Keratinocyte (primary cell): Measurements from ENCODE around the gene TREML1. TPM values are rescaled to one million over a fixed set of nuclear protein-coding genes. Genes with fewer than 3 reads are reported as not detected.

Experiments
- DNase-seq: peaks from one replicate; pipeline ENCODE4 v3.0.0-alpha.2; 2011; ENCODE audit warnings: low read depth, missing footprints, low spot score
- FAIRE-seq: peaks from 2 replicates; lab custom pipeline; 2011; peaks lifted over from hg19 to GRCh38; lab: Jason Lieb, UNC
- H2AFZ ChIP-seq: 2 replicates; pipeline ENCODE4 v1.6.0; 2012; ENCODE audit warnings: low read length, control low read depth, inconsistent platforms; ENCODE audit not compliant: control insufficient read depth
- H3K27ac ChIP-seq: 2 replicates; pipeline ENCODE4 v1.5.1; 2011; ENCODE audit warnings: low read length; ENCODE audit not compliant: control insufficient read depth, insufficient read depth
- H3K27me3 ChIP-seq: 3 replicates; pipeline ENCODE4 v1.6.0; 2011; ENCODE audit warnings: low read length; ENCODE audit not compliant: control insufficient read depth, insufficient read depth; ENCODE audit errors: extremely low read depth
- H3K36me3 ChIP-seq, 2 experiments: 2 replicates in 1 of 2; 3 replicates in 1 of 2; pipeline ENCODE4 v1.5.1; 2011; ENCODE audit warnings: low read length in 2 of 2, mild to moderate bottlenecking in 1 of 2; ENCODE audit not compliant: control insufficient read depth in 2 of 2, insufficient read depth in 2 of 2; ENCODE audit errors: extremely low read depth in 1 of 2
- H3K4me1 ChIP-seq: 3 replicates; pipeline ENCODE4 v1.5.1; 2011; ENCODE audit warnings: low read length; ENCODE audit not compliant: control insufficient read depth, insufficient read depth; ENCODE audit errors: extremely low read depth
- H3K4me2 ChIP-seq: 3 replicates; pipeline ENCODE4 v1.6.0; 2011; ENCODE audit warnings: low read depth, low read length; ENCODE audit not compliant: control insufficient read depth, insufficient read depth; ENCODE audit errors: extremely low read depth
- H3K4me3 ChIP-seq, 3 experiments: fragments of 200-600 bp in 1 of 3; sonication (generic) in 1 of 3; 2 replicates in 2 of 3; 3 replicates in 1 of 3; pipeline ENCODE4 v1.5.1; 2011 to 2016; ENCODE audit warnings: low read length in 3 of 3, mild to moderate bottlenecking in 3 of 3, control low read depth in 2 of 3, inconsistent platforms in 1 of 3, low read depth in 1 of 3, mixed read lengths in 1 of 3, mixed run types in 1 of 3, moderate library complexity in 1 of 3; ENCODE audit not compliant: control insufficient read depth in 2 of 3, insufficient read depth in 2 of 3; ENCODE audit errors: extremely low read depth in 1 of 3
- H3K79me2 ChIP-seq: 2 replicates; pipeline ENCODE4 v1.6.0; 2012; ENCODE audit warnings: low read length; ENCODE audit not compliant: control insufficient read depth, insufficient read depth
- H3K9ac ChIP-seq: 3 replicates; pipeline ENCODE4 v1.6.0; 2011; ENCODE audit warnings: low read length; ENCODE audit not compliant: control insufficient read depth, insufficient read depth; ENCODE audit errors: extremely low read depth
- H3K9me1 ChIP-seq: 3 replicates; pipeline ENCODE4 v1.6.0; 2011; ENCODE audit warnings: low read length; ENCODE audit not compliant: control insufficient read depth, insufficient read depth; ENCODE audit errors: extremely low read depth
- H3K9me3 ChIP-seq: 2 replicates; pipeline ENCODE4 v1.5.1; 2012; ENCODE audit warnings: low read depth, low read length; ENCODE audit not compliant: control insufficient read depth
- H4K20me1 ChIP-seq: 3 replicates; pipeline ENCODE4 v1.6.0; 2011; ENCODE audit warnings: low read length; ENCODE audit not compliant: control insufficient read depth, insufficient read depth; ENCODE audit errors: extremely low read depth
- EZH2 ChIP-seq: IDR thresholded peaks from one replicate; pipeline ENCODE4 v1.6.1; 2012; ENCODE audit warnings: inconsistent platforms, mild to moderate bottlenecking, low read length, moderate library complexity
- dilution Hi-C: fragments of 300-500 bp; cut with MboI; formaldehyde crosslinking; loops from one replicate; pipeline ENCODE4 v1.7.0; 2020; ENCODE audit warnings: low sequenced_read_pairs; ENCODE audit not compliant: extremely low pct_ligation_motif_present
- polyA plus RNA-seq, 5 experiments: library from polyadenylated mRNA; depleted of rRNA in 3 of 5; stranded (reverse) in 3 of 5; stranded (forward) in 1 of 5; unstranded in 1 of 5; fragments of >200 nt; gene quantifications; 1 replicate in 1 of 5; 2 replicates in 3 of 5; 3 replicates in 1 of 5; pipeline versions ENCODE4 v1.2.1 to v1.2.3, GENCODE V29; 2011 to 2012; ENCODE audit warnings: missing spikeins in 2 of 5, low read depth in 1 of 5, low replicate concordance in 1 of 5
- TF ChIP-seq, protein P1 (sequence below), 3 experiments: IDR thresholded peaks in 1 of 3; conservative IDR thresholded peaks in 1 of 3; optimal IDR thresholded peaks in 1 of 3; 2 replicates in 2 of 3; 3 replicates in 1 of 3; pipeline versions ENCODE3 to v1.5.1; 2011; ENCODE audit warnings: low read length in 3 of 3, mild to moderate bottlenecking in 3 of 3, moderate library complexity in 2 of 3, control low read depth in 1 of 3, inconsistent platforms in 1 of 3; ENCODE audit not compliant: insufficient read depth in 2 of 3; ENCODE audit errors: extremely low read depth in 1 of 3

Gene TREML1
- polyA plus RNA-seq, 1 donor (not counting 4 experiments of a cell fraction or from before 2014, with no cell fraction given): 0.26 TPM

DNA sequence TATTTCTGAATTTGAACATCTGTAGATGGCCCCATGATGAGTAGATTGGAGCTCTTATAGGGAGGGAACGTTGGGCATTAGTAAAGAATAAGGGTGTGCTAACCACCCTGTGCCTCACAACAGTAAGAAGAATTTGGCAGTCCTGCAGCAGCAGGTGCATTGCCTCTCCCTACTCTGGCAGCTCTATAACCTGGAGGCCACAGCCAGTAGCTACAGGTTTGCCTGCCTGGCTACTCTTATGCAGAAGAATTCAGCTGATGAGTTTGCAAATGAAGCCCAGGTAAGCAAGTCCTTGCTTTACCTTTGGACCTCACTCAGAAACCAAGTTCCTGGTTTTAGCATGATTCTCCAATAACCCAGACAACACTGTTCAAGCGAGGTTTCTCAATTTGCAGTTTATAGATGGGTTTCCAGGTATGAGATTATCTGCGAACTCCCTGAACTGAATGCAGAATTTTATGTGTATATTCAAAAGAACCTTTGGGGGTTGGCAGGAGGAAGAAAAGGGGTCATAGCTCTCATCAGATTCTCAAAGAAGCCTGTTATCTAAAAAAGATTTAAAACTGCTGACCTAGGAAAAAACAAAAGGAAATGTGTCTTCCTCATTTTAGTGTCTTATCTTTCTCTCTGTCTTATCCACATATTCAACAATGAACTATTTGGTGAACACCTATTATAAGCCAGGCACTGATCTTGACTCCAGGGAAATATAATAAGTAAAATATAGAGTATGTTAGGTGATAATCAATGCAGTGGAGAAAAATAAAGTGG, 18.9 kb downstream of the TREML1 start:
- Histone ChIP-seq H3K9me3 (no peaks in the 10 kb centered on the region), H3K9me1 (no peaks in the 10 kb centered on the region), H3K4me1 (peaks cover 8% of the 10 kb centered on the region), H3K36me3 (peaks cover 0 to 1% of the 10 kb centered on the region in 2 experiments), H4K20me1 (no peaks in the 10 kb centered on the region), H2AFZ (no peak overlapping the region), H3K79me2 (no peaks in the 10 kb centered on the region), H3K4me2 (no peak overlapping the region), H3K27ac (no peak overlapping the region), H3K27me3 (no peaks in the 10 kb centered on the region), H3K9ac (no peak overlapping the region), H3K4me3 (no peak overlapping the region)
- dilution Hi-C loops: no loop called here
- TF ChIP-seq EZH2: no peak
- TF ChIP-seq, protein P1, sequence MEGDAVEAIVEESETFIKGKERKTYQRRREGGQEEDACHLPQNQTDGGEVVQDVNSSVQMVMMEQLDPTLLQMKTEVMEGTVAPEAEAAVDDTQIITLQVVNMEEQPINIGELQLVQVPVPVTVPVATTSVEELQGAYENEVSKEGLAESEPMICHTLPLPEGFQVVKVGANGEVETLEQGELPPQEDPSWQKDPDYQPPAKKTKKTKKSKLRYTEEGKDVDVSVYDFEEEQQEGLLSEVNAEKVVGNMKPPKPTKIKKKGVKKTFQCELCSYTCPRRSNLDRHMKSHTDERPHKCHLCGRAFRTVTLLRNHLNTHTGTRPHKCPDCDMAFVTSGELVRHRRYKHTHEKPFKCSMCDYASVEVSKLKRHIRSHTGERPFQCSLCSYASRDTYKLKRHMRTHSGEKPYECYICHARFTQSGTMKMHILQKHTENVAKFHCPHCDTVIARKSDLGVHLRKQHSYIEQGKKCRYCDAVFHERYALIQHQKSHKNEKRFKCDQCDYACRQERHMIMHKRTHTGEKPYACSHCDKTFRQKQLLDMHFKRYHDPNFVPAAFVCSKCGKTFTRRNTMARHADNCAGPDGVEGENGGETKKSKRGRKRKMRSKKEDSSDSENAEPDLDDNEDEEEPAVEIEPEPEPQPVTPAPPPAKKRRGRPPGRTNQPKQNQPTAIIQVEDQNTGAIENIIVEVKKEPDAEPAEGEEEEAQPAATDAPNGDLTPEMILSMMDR (optimal IDR thresholded peaks at IDR 0.05 in 1 of 3, IDR thresholded peaks at IDR 0.05 in 1 of 3, conservative IDR thresholded peaks at IDR 0.05 in 1 of 3; ENCODE audit: extremely low read depth in 1 of 3, insufficient read depth in 2 of 3, low read length in 3 of 3): no peak
- DNase-seq (no peak), FAIRE-seq (no peak)

GRCh38 chr6:41132254-41132653, 21.9 kb downstream of the TREML1 start:
- Histone ChIP-seq H3K9me3 (no peaks in the 10 kb centered on the region), H3K27ac (no peak overlapping the region), H3K9me1 (no peaks in the 10 kb centered on the region), H4K20me1 (no peaks in the 10 kb centered on the region), H2AFZ (peak overlapping the region; percentile 31), H3K27me3 (no peaks in the 10 kb centered on the region), H3K4me1 (peaks cover 8% of the 10 kb centered on the region), H3K4me3 (peak overlapping the region in 1 of 3 experiments; percentile 8), H3K4me2 (peak overlapping the region; percentile 14), H3K9ac (no peak overlapping the region), H3K79me2 (no peaks in the 10 kb centered on the region), H3K36me3 (peaks cover 0 to under 1% of the 10 kb centered on the region in 2 experiments)
- DNase-seq (no peak), FAIRE-seq (peak; percentile 67)
- dilution Hi-C loops: no loop called here
- no peak for TF ChIP-seq EZH2
- TF ChIP-seq, protein P1 (optimal IDR thresholded peaks at IDR 0.05 in 1 of 3, IDR thresholded peaks at IDR 0.05 in 1 of 3, conservative IDR thresholded peaks at IDR 0.05 in 1 of 3; ENCODE audit: extremely low read depth in 1 of 3, insufficient read depth in 2 of 3, low read length in 3 of 3): no peak
